Measurements from ENCODE around the gene ZNF213. TPM values are rescaled to one million over a fixed set of nuclear protein-coding genes. Genes with fewer than 3 reads are reported as not detected.

Gene ZNF213
- total RNA-seq, 2 donors from 2014 or later: 6.1 to 8.2 TPM

- H3K36me3 Mint-ChIP-seq: peaks cover 8 to 23% of the 10 kb centered on the region in 2 donors
- peak within 1 kb of the TSS; percentile 74 to 95 for H3K27ac Mint-ChIP-seq
- DNase-seq (ENCODE audit: low spot score in 2 of 2): peak; percentile 74 to 83
- ATAC-seq: peak; percentile 60 to 73
- H3K9me3 Mint-ChIP-seq: peaks cover 0 to 5% of the 10 kb centered on the region in 2 donors
Observed at GRCh38 chr16:3187798-3188674, 53.2 kb downstream of the ZNF213 start, which contains the start of gene OR1F1. TSS of gene OR1F1 (plus strand) at chr16:3188204.

- H3K27ac Mint-ChIP-seq: peak overlapping the region in 1 of 2 donors; percentile 74
- no peak for DNase-seq (ENCODE audit: low spot score in 2 of 2)
Observed at GRCh38 chr16:3188675-3188924, 53.8 kb downstream of the ZNF213 start.

GRCh38 chr16:3188925-3189825 lies 54.3 kb downstream of the ZNF213 start:
- DNase-seq (ENCODE audit: low spot score in 2 of 2) (peak in 1 of 2 donors; percentile 73), ATAC-seq (peak; percentile 42 to 69)
- Mint-ChIP-seq H3K36me3 (peaks cover 2 to 18% of the 10 kb centered on the region in 2 donors), H3K9me3 (peaks cover 0 to 2% of the 10 kb centered on the region in 2 donors), H3K27ac (peak overlapping the region; percentile 74 to 95)

More at GRCh38 chr16:3188675-3188924, 53.8 kb downstream of the ZNF213 start:
- H3K36me3 Mint-ChIP-seq: peaks cover 8 to 23% of the 10 kb centered on the region in 2 donors
- H3K9me3 Mint-ChIP-seq: peaks cover 0 to 5% of the 10 kb centered on the region in 2 donors
- ATAC-seq: no peak

GRCh38 chr16:3189869-3190268 lies 55.0 kb downstream of the ZNF213 start:
- peaks cover 0 to 15% of the 10 kb centered on the region in 2 donors for H3K36me3 Mint-ChIP-seq
- no peaks in the 10 kb centered on the region for H3K9me3 Mint-ChIP-seq
- DNase-seq (ENCODE audit: low spot score in 2 of 2) (no peak), ATAC-seq (no peak)
- H3K27ac Mint-ChIP-seq: peak overlapping the region; percentile 74 to 95

- peak in 1 of 2 donors; percentile 2 for ATAC-seq
- peaks cover 0 to 15% of the 10 kb centered on the region in 2 donors for H3K36me3 Mint-ChIP-seq
- H3K27ac Mint-ChIP-seq: peak overlapping the region; percentile 63 to 84
- H3K9me3 Mint-ChIP-seq: no peaks in the 10 kb centered on the region
- DNase-seq (ENCODE audit: low spot score in 2 of 2): peak in 1 of 2 donors; percentile 25
Observed at GRCh38 chr16:3190949-3191353, 56.1 kb downstream of the ZNF213 start.

Other genes starting within 250 kb of the ZNF213 start
- gene FLYWCH1, start 223.1 kb upstream of the ZNF213 start, total RNA-seq: 10 to 100 TPM; 28.8 to 55.4 TPM
- gene KREMEN2, start 170.8 kb upstream of the ZNF213 start, total RNA-seq: not detected
- gene PAQR4, start 165.7 kb upstream of the ZNF213 start, total RNA-seq: 10 to 100 TPM; 24.0 to 31.6 TPM
- 100 to 1,000 TPM; 125 to 193 TPM for gene PKMYT1, start 154.6 kb upstream of the ZNF213 start, total RNA-seq
- under 1 TPM in 1 of 2 donors, not detected in 1; 0.11 TPM for gene CLDN9, start 122.1 kb upstream of the ZNF213 start, total RNA-seq
- gene CLDN6, start 116.8 kb upstream of the ZNF213 start, total RNA-seq: not detected
- gene TNFRSF12A, start 114.7 kb upstream of the ZNF213 start, total RNA-seq: 10 to 100 TPM in 1 of 2 donors, 1 to 10 TPM in 1; 7.6 to 14.6 TPM
- gene HCFC1R1, start 111.1 kb upstream of the ZNF213 start, total RNA-seq: 10 to 100 TPM; 40.9 to 47.3 TPM
- gene THOC6, start 111.0 kb upstream of the ZNF213 start, total RNA-seq: 10 to 100 TPM; 35.3 to 65.2 TPM
- 1 to 10 TPM in 1 of 2 donors, not detected in 1; 2.9 TPM for gene BICDL2, start 98.1 kb upstream of the ZNF213 start, total RNA-seq
- gene MMP25, start 88.5 kb upstream of the ZNF213 start, total RNA-seq: 1 to 10 TPM; 1.8 to 2.0 TPM
- 1,000 to 10,000 TPM; 2,042 to 3,291 TPM for gene IL32, start 69.4 kb upstream of the ZNF213 start, total RNA-seq
- gene ZSCAN10, start 35.7 kb upstream of the ZNF213 start, total RNA-seq: under 1 TPM; 0.14 to 0.68 TPM
- under 1 TPM in 1 of 2 donors, not detected in 1; 0.18 TPM for gene ZNF205, start 22.4 kb upstream of the ZNF213 start, total RNA-seq
- not detected for gene OR1F1, start 53.2 kb downstream of the ZNF213 start, total RNA-seq
- gene ZNF200, start 100.1 kb downstream of the ZNF213 start, total RNA-seq: 10 to 100 TPM in 1 of 2 donors, 1 to 10 TPM in 1; 9.2 to 19.3 TPM
- under 1 TPM in 1 of 2 donors, not detected in 1; 0.16 TPM for gene MEFV, start 121.6 kb downstream of the ZNF213 start, total RNA-seq
- 10 to 100 TPM; 16.2 to 20.6 TPM for gene ZNF263, start 148.5 kb downstream of the ZNF213 start, total RNA-seq
- gene TIGD7, start 170.4 kb downstream of the ZNF213 start, total RNA-seq: 1 to 10 TPM; 5.4 to 5.9 TPM
- 10 to 100 TPM in 1 of 2 donors, 1 to 10 TPM in 1; 7.4 to 26.0 TPM for gene ZNF75A, start 170.5 kb downstream of the ZNF213 start, total RNA-seq
- gene OR2C1, start 220.9 kb downstream of the ZNF213 start, total RNA-seq: not detected